Measurements from ENCODE around the gene CHKB. TPM values are rescaled to one million over a fixed set of nuclear protein-coding genes. Genes with fewer than 3 reads are reported as not detected.

Gene CHKB
- total RNA-seq, 1 donor from 2014 or later = 116 TPM

DNA sequence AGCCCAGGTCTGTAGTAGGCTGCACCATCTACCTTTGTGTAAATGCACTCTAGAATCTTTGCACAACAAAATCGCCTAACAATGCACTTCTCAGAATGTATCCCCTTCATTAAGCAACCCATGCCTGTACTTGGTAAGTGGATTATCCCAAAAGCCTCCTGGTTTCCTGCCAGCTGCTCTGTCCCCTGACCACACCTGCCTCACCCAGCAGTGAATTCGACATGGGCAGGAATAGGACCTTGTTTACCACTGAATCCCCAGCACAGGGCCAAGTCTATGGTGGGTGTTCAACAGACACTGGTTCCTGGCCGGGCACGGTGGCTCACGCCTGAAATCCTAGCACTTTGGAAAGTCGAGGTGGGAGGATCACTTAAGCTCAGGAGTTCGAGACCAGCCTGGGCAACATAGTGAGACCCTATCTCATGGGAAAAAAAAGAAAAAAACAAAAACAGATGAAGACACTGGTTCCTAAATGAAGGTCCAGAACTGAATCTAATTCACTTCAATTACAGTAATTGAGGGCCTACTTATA, 14.9 kb downstream of the CHKB start:
- Mint-ChIP-seq H3K9me3 (no peaks in the 10 kb centered on the region), H3K27ac (no peak overlapping the region), H3K36me3 (peaks cover 29% of the 10 kb centered on the region), H3K4me3 (no peak overlapping the region), H3K4me1 (peaks cover 8% of the 10 kb centered on the region), H3K27me3 (ENCODE audit: low read depth) (no peaks in the 10 kb centered on the region)
- TF ChIP-seq, protein P1, sequence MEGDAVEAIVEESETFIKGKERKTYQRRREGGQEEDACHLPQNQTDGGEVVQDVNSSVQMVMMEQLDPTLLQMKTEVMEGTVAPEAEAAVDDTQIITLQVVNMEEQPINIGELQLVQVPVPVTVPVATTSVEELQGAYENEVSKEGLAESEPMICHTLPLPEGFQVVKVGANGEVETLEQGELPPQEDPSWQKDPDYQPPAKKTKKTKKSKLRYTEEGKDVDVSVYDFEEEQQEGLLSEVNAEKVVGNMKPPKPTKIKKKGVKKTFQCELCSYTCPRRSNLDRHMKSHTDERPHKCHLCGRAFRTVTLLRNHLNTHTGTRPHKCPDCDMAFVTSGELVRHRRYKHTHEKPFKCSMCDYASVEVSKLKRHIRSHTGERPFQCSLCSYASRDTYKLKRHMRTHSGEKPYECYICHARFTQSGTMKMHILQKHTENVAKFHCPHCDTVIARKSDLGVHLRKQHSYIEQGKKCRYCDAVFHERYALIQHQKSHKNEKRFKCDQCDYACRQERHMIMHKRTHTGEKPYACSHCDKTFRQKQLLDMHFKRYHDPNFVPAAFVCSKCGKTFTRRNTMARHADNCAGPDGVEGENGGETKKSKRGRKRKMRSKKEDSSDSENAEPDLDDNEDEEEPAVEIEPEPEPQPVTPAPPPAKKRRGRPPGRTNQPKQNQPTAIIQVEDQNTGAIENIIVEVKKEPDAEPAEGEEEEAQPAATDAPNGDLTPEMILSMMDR (IDR thresholded peaks at IDR 0.05; ENCODE audit: unreplicated experiment) = no peak
- no peak for DNase-seq (ENCODE audit: low spot score in 2 of 2, unreplicated experiment in 2 of 2)

DNA sequence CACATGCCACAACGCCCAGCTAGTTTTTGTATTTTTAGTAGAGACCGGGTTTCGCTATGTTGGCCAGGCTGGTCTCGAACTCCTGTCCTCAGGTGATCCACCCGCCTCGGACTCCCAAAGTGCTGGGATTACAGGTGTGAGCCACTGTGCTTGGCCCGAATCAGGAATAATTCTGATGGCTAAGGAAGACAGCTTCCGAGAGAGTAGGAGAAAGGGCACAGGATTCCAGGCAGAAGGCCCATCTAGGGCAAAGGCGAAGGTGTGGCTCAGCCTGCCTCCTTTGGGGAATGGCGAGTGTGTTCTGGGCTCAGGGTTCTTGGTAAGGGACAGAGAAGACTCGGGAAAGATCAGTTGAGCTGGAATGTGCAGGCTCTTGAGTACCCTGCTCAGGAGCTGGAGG, 18.4 kb downstream of the CHKB start:
- Mint-ChIP-seq H3K4me3 (no peak overlapping the region), H3K4me1 (peaks cover 12% of the 10 kb centered on the region), H3K36me3 (peaks cover 11% of the 10 kb centered on the region), H3K9me3 (no peaks in the 10 kb centered on the region), H3K27ac (no peak overlapping the region), H3K27me3 (ENCODE audit: low read depth) (peaks cover 5% of the 10 kb centered on the region)
- DNase-seq (ENCODE audit: low spot score in 2 of 2, unreplicated experiment in 2 of 2) = no peak
- TF ChIP-seq, protein P1 (IDR thresholded peaks at IDR 0.05; ENCODE audit: unreplicated experiment) = no peak

GRCh38 chr22:50563413-50564160, 19.1 kb downstream of the CHKB start:
- Mint-ChIP-seq H3K36me3 (peaks cover 6% of the 10 kb centered on the region), H3K9me3 (no peaks in the 10 kb centered on the region), H3K27ac (peak overlapping the region; percentile 74), H3K4me1 (peaks cover 12% of the 10 kb centered on the region), H3K4me3 (peak overlapping the region; percentile 87), H3K27me3 (ENCODE audit: low read depth) (peaks cover 5% of the 10 kb centered on the region)
- DNase-seq (ENCODE audit: low spot score in 2 of 2, unreplicated experiment in 2 of 2) = no peak
- TF ChIP-seq, protein P1 (IDR thresholded peaks at IDR 0.05; ENCODE audit: unreplicated experiment) = no peak

DNA sequence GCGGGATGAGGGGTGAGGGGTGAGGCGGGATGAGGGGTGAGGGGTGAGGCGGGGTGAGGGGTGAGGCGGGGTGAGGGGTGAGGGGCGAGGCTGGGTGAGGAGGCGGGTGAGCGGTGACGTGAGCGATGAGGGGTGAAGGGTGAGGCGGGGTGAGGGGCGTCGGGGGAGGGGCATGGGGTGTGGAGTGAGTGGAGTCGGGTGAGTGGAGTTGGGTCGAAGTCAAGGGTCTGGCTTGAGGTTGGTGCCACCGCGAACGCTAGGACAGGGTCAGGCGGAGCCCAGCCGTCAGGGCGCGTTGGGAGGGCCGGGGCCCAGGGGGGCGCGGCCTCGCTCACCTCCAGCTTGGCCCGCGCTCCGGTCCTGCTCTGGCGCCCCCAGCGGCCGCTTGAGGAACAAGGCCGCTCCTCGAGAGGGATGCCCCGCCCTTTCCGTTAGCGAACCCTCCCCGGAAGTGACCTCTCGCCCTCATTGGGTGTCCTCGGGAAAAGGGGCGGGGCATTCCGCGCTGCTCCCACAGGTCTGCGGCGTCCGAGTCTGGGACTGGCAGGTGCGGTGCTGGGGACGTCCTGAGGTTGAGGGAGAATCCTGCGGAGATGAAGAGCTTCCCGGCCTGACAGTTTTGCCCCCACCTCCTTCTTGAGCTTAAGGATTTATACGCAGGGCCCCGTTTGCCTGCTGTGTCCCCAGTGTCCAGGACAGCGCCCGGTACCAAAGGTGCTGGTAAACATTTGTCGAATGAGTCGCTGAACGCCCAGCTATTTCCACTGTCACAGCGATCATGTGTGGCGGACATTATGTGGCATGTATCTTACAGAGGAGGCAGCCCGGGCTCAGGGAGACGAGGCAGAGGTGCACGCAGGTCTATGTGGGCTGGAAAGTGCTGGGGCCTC, 19.9 kb downstream of the CHKB start, which contains the start of gene SYCE3:
Gene SYCE3 (minus strand): TSS at position 397 of the 890 bp plus-strand sequence. CDS start 6,514 bp downstream, outside the sequence.
- H3K36me3 Mint-ChIP-seq = peaks cover 3% of the 10 kb centered on the region
- peaks cover 5% of the 10 kb centered on the region for H3K27me3 Mint-ChIP-seq (ENCODE audit: low read depth)
- peak within 1 kb of the TSS; percentile 87 for H3K4me3 Mint-ChIP-seq
- H3K9me3 Mint-ChIP-seq = no peaks in the 10 kb centered on the region
- peak; percentile 97 to 98 for DNase-seq (ENCODE audit: low spot score in 2 of 2, unreplicated experiment in 2 of 2)
- TF ChIP-seq, protein P1 (IDR thresholded peaks at IDR 0.05; ENCODE audit: unreplicated experiment) = peak; percentile 94
- peaks cover 12% of the 10 kb centered on the region for H3K4me1 Mint-ChIP-seq
- H3K27ac Mint-ChIP-seq = peak within 1 kb of the TSS; percentile 74

DNA sequence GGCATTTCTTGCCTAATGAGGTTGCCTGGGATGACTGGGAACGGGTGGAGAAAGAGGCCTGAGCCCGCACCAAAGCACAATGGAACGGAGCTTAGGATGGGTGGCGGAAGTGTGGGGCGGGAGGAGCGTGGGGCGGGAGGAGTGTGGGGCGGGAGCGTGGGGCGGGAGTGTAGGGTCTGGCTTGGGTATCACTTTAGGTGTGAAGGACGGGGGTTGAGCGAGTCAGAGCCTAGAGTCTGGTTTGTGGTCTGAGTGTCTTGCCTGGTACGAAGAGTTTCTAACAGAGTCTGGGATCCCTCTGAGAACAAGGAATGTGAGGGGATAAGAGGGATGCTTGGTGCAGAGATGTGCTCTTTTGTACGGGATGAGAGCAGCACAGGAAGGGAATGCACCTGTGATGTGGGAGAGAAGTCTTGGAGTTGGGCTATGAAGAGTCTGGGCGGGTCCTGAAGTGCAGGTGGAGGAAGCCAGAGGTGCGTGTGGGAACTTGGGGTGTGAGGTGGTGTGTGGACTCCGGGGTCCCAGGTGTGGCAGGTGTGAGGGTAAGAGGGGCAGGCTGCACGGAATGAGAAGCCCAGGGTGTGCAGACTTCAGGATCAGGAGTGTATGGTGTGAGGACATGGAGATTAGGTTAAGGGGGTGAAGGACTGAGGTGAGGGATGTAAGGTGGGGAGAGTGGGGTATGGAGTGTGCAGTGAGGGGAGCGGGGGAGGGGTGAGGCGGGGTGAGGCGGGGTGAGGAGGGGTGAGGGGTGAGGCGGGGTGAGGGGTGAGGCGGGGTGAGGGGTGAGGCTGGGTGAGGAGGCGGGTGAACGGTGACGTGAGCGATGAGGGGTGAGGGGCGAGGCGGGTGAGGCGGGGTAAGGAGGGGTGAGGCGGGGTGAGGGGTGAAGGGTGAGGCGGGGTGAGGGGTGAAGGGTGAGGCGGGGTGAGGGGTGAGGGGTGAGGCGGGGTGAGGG, 21.0 kb downstream of the CHKB start:
- no peak for DNase-seq (ENCODE audit: low spot score in 2 of 2, unreplicated experiment in 2 of 2)
- TF ChIP-seq, protein P1 (IDR thresholded peaks at IDR 0.05; ENCODE audit: unreplicated experiment) = no peak
- H3K36me3 Mint-ChIP-seq = no peaks in the 10 kb centered on the region
- peaks cover 12% of the 10 kb centered on the region for H3K4me1 Mint-ChIP-seq
- peak overlapping the region; percentile 62 for H3K4me3 Mint-ChIP-seq
- peaks cover 5% of the 10 kb centered on the region for H3K27me3 Mint-ChIP-seq (ENCODE audit: low read depth)
- no peaks in the 10 kb centered on the region for H3K9me3 Mint-ChIP-seq
- peak overlapping the region; percentile 26 for H3K27ac Mint-ChIP-seq

Measured in mesothelial cell of epicardium (in vitro differentiated cells).